Fibroblast of skin of left biceps (primary cell): ENCODE measurements around the gene SPOPL.
"Not testable (repeated sequence)": the region's sequence is repeated elsewhere in the genome, so short reads cannot be mapped to it uniquely, and the experiment has no call there.

Source experiments
- DNase-seq, 2 experiments: peaks; one replicate each; pipeline ENCODE4 v3.0.0-alpha.2; 2013; ENCODE audit warnings: low read depth in 2 of 2

SPOPL gene

GRCh38 chr2:138523018-138523672 lies 21.6 kb downstream of the SPOPL start:
- not testable (repeated sequence) for DNase-seq

DNA sequence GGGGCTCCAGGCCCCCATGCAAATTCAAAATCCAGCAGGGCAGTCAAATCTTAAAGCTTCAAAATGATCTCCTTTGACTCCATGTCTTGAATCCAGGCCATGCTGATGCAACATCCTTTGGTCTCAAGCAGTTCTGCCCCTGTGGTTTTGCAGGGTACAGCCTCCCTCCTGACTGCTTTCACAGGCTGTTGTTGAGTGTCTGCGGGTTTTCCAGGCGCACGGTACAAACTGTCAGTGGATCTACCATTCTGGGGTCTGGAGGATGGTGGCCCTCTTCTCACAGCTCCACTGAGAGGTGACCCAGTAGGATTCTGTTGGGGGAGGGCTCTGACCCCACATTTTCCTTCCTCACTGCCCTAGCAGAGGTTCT lies 22.1 kb downstream of the SPOPL start:
- not testable (repeated sequence) for DNase-seq

DNA sequence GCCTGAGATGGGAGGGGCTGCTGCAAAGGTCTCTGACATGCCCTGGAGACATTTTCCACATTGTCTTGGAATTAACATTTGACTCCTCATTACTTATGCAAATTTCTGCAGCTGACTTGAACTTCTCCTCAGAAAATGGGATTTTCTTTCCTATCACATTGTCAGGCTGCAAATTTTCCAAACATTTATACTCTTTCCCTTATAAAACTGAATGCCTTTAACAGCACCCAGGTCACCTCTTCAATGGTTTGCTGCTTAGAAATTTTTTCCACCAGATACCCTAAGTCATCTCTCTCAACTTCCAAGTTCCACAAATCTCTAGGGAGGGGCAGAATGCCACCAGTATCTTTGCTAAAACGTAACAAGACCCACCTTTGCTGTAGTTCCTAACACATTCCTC lies 22.8 kb downstream of the SPOPL start:
- DNase-seq: not testable (repeated sequence)

- no peak for DNase-seq
These were observed 30.3 kb downstream of the SPOPL start for GRCh38 chr2:138531913-138532312.

DNA sequence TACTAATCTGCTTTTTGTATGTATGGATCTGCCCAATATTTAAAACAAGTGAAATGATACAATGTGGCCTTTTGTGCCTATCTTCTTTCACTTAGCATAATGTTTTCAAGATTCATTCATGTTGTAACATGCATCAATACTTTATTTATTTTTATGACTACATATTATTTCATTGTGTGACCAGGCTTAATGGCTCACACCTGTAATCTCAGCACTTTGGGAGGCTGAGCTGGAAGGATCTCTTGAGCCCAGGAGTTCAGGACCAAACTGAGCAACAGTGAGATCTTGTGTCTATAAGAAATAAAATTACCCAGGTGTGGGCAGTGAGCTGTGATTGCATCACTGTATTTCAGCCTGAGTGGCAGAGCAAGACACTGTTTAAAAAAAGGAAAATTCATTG lies 33.2 kb downstream of the SPOPL start:
- no peak for DNase-seq

GRCh38 chr2:138536302-138536701 lies 34.7 kb downstream of the SPOPL start:
- no peak for DNase-seq

GRCh38 chr2:138536740-138537139 lies 35.2 kb downstream of the SPOPL start:
- DNase-seq: no peak

DNA sequence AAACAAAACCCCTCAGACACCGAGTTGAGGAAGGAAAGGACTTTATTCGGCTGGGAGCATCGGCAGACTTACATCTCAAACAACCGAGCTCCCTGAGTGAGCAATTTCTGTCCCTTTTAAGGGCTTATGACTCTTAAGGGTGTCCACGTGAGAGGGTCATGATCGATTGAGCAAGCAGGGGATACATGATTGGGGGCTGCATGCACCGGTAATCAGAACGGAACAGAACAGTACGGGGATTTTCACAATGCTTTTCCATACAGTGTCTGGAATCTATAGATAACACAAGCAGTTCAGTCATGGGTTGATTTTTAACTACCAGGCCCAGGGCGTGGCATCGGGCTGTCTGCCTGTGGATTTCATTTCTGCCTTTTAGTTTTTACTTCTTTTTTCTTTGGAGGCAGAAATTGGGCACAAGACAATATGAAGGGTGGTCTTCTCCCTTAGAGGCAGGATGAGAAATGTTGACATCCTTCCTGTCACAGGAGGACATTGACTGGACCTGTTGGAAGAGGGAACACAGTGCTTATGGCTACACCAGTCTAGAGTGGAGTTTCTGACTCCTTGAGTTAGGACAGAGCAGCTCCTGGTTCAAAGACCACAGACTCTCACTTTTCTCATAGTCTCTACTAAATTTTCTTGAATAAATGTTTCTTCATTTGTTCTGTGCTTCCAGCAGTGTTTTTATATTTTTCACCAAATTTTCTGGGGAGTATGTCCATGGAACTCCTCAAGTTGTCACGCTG lies 35.8 kb downstream of the SPOPL start:
- DNase-seq: no peak

GRCh38 chr2:138544206-138544605 lies 42.6 kb downstream of the SPOPL start:
- DNase-seq: not testable (repeated sequence)

GRCh38 chr2:138548796-138549195 lies 47.2 kb downstream of the SPOPL start:
- DNase-seq: no peak

DNA sequence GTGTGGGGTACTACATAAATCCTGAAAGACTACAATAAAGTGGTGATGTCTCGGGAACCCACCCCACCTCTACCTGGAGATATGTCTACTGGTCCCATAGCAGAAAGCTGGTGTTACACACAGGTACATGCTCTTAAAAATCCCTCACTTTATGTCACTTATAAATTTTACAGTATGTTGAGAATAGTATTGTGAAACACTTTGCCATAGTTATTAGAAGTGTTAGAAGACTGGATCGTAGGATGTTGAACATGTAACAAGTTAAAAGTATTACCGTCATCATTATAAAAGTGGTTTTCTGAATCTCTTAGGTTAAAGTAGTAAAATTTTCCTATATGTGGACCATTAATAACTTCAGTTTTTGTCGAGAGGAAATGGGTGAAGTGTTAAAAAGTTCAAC lies 48.6 kb downstream of the SPOPL start:
- DNase-seq: no peak

- no peak for DNase-seq
These were observed 49.2 kb downstream of the SPOPL start for GRCh38 chr2:138550670-138551287.

DNA sequence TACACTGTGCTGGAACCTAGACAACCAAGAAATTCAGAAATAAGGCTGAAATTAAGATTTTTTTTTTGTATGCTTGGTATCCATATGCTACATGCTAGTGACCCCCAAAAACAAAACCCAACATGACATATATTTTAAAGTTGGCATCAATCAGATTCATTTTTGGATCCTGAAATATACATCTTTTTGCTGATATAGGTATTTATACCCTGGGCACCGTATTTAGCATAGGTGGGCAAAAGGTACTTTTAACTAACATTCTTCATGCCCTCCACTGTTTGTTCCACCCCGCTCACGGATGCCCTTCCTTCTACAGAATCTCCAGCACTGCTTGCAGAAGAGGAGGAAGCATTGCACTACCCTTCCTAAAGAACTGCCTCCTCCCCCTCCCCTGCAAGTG lies 52.6 kb downstream of the SPOPL start:
- DNase-seq: no peak

GRCh38 chr2:138559641-138560040 lies 58.1 kb downstream of the SPOPL start:
- no peak for DNase-seq

DNA sequence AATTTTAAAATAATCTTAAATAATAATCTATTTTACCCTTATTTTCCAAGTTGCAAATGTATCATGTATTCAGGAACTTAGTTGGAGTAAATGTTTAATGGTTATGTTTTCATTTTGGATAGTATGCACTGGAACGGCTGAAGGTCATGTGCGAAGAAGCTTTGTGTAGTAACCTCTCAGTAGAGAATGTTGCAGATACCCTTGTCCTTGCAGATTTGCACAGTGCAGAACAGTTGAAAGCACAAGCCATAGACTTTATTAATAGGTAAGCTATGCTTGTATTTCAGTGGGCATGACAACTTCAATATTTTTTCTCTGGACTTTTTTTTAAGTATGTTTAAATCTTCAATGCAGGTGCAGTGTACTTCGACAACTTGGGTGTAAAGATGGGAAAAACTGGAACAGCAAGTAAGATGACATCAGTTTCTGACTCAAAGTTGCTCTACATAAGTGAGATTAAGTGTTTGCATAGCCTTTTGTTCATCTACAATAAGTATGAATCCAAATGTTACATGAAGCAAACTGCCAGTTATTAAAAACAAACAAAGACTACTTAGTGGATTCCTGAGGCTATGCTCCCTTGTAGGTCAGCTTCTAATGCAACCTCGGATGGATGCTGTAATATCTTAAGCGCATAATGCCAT lies 63.1 kb downstream of the SPOPL start:
- DNase-seq: no peak

DNA sequence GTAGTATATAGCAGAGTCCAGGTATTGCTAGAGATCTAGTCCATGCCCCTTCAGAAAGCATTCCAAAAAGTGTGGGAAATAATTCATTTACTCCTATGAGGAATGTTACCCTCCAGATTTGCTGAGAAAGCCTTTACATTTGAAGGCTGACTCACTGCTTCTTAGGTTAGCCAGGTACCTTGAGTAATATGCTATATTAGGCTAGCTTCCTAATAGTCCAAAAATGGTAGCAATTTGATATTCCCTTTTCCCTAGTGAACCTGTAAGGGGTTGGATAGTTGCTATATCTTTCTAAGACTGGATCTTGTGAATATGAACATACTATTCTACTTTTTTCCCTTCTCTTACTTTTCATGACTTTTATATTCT lies 63.6 kb downstream of the SPOPL start:
- DNase-seq: no peak

- DNase-seq: no peak
These were observed 70.7 kb downstream of the SPOPL start for GRCh38 chr2:138572318-138572717.

- no peak for DNase-seq
These were observed 75.5 kb downstream of the SPOPL start for GRCh38 chr2:138577066-138577465.

DNA sequence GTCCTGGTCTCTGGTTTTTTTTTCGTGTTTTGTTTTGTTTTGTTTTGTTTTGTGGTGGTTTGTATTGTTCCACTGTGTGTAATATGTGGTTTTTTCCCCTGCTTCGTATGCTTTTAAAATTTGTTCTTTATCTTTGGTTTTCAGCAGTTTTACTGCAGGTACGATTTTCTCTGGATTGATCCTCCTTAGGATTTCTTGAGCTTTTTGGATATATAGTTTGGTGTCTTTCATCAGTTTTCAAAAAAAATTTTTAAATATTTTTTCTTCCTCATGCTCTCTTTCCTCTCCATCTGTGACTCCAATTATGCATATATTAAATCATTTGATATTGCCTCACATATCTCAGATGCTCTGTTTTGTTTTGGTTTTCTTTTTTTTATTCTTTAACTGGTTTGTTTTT lies 78.0 kb downstream of the SPOPL start:
- no peak for DNase-seq

DNA sequence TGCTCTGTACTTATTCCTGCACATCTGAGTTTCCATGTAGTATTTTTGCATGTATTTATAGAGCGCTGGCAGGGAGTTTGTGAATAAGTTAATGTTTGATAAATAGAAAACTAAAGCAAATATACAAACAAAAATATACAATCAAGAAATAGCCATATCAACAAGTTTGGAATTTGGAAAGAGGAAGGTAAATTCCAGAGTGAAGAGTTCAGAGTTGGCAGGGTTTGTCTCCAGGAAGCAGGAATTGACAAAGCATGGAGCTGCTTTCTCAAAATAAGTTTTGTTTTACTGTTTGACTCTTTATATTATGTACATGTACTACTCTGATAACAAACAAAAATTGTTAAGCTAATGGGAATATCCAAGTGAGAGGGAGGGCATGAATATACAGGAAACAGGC lies 80.3 kb downstream of the SPOPL start:
- no peak for DNase-seq

GRCh38 chr2:138589663-138590062 lies 88.1 kb downstream of the SPOPL start:
- DNase-seq: no peak

- no peak for DNase-seq
These were observed 94.8 kb downstream of the SPOPL start for GRCh38 chr2:138596403-138596802.
